Head of caudate nucleus (tissue), 42 donors: ENCODE results near the gene TAF1C.
A peak's percentile ranks its signal among the peaks of the same experiment; 100 is the strongest.
"Not testable (repeated sequence)": the region's sequence is repeated elsewhere in the genome, so short reads cannot be mapped to it uniquely, and the experiment has no call there.

Source experiments
- DNase-seq, 42 donors: peaks; one replicate each; pipeline versions ENCODE4 v3.0.0 to v3.0.0-alpha.2; 2020 to 2021; ENCODE audit warnings: mixed read lengths in 7 of 42
- intact Hi-C: fragments of 100-400 bp; cut with DNase I; formaldehyde crosslinking; loops from one replicate; pipeline ENCODE4 v1.15.0; 2022

Gene TAF1C

DNA sequence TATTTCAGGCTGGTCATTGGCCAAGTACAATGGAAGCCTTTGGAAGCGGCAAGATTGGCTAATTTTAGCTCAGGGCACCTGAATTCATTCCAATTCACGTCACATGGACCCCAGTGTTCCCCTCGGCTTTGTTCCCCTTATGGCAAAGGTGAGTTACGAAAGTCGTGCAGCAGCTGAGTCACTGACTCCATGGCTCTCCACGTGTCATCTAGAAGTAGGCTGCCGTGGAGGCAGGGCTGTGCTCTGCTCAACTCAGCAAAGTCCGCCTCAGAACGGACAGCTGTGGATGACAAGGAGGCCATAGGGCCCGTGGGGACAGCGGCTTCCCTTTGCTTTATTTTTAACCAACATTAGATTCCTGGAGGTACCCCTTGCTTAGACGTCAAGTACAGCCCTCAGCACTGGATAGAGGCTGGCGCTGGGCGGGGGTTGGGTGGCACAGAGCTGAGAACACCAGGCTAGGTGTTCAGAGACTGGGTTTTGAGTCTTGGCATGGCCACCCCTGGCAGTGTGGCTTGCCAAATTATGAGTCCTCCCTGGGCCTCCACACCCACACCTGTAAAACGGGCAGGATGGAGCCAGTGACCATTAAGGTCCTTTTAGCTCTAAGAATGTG lies 27.7 kb upstream of the TAF1C start:
- DNase-seq: peak in 5 of 42 donors; percentile 13 to 37 (median 30)
- intact Hi-C loops: no loop called here

GRCh38 chr16:84212631-84213030 lies 25.8 kb upstream of the TAF1C start:
- DNase-seq: peak in 11 of 42 donors; percentile 5 to 56 (median 23)
- intact Hi-C loops: no loop called here

GRCh38 chr16:84212154-84212553 lies 25.3 kb upstream of the TAF1C start:
- DNase-seq: no peak
- intact Hi-C loops: no loop called here

- DNase-seq: no peak
- intact Hi-C loops: no loop called here
These were observed 23.1 kb upstream of the TAF1C start for GRCh38 chr16:84209989-84210388.

- intact Hi-C loops: no loop called here
- no peak for DNase-seq
These were observed 21.0 kb upstream of the TAF1C start for GRCh38 chr16:84207879-84208278.

DNA sequence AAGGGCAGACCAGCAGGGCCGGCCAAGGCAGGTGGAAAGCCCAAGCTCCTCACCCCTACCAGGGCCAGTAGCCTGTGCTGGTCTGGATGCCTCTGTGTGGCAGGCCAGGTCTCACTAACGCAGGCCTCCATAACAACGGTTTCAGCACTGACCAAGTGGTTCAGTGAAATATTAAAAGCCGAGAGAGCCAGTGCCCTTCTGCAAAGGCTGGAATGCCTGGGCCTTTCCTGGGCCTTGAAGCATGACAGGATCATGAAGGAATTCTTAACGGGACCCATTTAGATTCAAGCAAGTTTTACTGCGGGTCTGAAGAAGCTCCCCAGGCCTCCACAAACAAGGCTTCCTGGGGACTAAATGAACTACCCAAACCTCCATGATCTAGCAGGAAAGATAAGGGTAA lies 20.4 kb upstream of the TAF1C start:
- no peak for DNase-seq
- intact Hi-C loops: no loop called here

GRCh38 chr16:84205976-84206691 lies 19.3 kb upstream of the TAF1C start:
- intact Hi-C loops: no loop called here
- DNase-seq: no peak

DNA sequence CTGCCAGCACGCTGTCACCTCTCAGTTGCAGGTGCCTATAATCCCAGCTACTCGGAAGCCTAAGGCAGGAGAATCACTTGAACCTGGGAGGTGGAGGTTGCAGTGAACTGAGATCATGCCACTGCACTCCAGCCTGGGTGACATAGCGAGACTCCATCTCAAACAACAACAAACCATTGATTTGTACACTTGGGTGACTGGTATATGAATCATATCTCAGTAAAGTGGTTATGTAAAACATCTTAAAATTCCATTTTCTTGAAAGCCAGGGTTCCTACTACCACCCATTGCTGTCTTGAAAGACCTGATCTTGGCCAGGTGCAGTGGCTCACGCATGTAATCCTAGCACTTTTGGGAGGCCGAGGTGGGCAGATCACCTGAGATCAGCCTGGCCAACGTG lies 18.3 kb upstream of the TAF1C start:
- DNase-seq, intact Hi-C loops: not testable (repeated sequence)

DNA sequence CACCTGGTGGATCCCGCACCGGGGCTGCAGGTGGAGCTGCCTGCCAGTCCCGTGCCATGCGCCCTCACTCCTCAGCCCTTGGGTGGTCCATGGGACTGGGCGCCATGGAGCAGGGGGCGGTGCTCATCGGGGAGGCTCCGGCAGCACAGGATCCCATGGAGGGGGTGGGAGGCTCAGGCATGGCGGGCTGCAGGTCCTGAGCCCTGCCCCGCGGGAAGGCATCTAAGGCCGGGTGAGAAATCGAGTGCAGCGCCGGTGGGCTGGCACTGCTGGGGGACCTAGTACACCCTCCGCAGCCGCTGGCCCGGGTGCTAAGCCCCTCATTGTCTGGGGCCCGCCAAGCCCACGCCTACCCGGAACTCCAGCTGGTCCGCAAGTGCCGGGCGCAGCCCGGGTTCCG lies 17.7 kb upstream of the TAF1C start:
- intact Hi-C loops: not testable (repeated sequence)

GRCh38 chr16:84199861-84200260 lies 13.0 kb upstream of the TAF1C start:
- peak in 33 of 42 donors; percentile 21 to 87 (median 58) for DNase-seq
- intact Hi-C loops: no loop called here

More for the DNA sequence above, 17.7 kb upstream of the TAF1C start:
- not testable (repeated sequence) for DNase-seq

DNA sequence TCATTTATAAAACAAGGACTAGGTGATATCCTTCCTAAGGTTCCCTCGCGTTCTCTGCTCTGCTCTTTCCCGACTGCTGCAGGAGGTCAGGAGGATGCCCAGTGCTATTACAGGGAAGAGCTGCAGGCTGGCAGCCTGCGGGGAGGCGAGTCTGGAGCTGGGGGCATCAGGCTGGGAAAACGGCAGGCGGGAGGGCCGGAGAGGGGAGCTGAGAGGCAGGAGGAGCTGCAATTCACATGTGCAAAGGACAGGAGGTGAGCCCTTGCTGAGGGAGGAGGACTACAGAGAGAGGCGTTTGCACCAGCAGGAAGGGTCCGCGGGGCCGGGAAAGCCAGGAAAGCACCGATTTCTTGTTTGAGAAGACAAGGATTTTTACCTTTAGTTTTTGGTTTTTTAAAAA lies 12.2 kb upstream of the TAF1C start:
- DNase-seq: no peak
- intact Hi-C loops: no loop called here

DNA sequence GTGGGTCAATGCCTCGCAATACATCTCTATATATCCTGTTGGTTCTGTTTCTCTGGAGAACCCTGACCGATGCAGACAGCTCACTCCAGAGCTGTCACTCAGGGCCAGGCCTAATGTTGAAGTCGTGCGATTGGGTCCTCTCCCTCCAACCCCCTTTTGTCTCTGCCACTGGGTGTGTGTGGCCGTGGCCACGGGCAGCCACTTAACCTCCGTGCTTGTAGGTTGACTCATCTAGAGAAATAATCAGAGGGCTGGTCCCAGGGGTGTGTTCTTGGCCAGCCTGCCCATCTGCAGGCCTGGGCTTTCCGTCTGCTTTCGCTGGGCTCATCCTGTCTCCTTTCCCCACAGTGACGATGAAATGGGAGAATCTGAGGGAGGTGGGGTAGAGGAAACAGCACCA lies 11.5 kb upstream of the TAF1C start:
- intact Hi-C loops: no loop called here
- DNase-seq: no peak

DNA sequence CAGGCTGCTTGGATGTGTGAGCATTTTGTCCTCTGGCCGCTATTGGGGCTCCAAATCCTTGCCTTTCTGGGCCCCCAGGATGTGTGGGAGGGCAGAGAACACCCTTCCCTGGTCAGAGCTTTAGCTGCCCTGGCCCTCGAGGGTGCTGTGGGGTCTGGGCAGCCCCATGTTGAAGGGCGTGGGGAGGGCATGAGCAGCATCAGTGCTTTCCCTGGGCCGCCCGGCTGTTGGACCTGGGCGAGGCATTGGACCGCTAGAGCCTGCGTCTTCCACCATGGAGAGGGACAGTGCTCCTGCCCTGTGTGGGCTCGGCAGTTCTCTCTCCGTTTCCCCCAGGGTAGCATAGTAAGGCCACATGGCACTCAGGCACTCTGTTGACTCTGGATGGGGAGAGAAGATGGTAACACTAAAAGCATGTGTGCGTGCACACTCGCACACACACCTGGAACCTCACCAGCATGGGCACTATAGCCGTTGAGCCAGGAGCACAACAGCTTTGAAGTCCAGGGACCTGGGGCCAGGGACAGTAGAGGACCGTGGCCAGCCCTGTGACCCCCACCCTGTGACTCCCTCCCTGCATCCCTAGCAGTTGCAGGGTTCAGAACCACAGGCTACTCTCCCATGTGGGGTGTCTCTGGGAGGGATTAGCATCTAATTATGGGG lies 10.7 kb upstream of the TAF1C start:
- DNase-seq: no peak
- intact Hi-C loops: no loop called here

- no peak for DNase-seq
These were observed 10.0 kb upstream of the TAF1C start for GRCh38 chr16:84196727-84197394.

DNA sequence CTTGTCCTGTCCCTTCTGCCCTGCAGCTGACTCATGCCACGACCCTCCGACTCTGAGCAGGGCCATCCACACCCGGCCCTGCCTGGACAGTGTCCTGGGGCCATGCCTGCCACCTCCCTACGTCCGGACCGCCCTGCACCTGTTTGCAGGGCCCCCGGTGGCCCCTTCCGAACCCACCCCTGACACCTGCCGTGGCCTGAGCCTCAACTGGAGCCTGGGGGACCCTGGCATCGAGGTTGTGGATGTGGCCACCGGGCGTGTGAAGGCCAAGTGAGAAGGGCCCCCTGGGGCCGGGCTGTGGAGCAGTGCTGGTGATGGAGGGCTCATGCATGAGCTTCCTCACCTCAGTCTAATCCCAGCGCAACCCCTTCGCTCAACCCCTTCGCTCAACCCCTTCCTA lies 9.2 kb upstream of the TAF1C start:
- intact Hi-C loops: no loop called here
- no peak for DNase-seq

More at GRCh38 chr16:84196727-84197394, 10.0 kb upstream of the TAF1C start:
- intact Hi-C loops: no loop called here

- no peak for DNase-seq
- intact Hi-C loops: no loop called here
These were observed 8.6 kb upstream of the TAF1C start for GRCh38 chr16:84195201-84196093.

- intact Hi-C loops: no loop called here
- peak in 2 of 42 donors; percentile 41 to 47 for DNase-seq
These were observed 7.8 kb upstream of the TAF1C start for GRCh38 chr16:84194470-84195200.

DNA sequence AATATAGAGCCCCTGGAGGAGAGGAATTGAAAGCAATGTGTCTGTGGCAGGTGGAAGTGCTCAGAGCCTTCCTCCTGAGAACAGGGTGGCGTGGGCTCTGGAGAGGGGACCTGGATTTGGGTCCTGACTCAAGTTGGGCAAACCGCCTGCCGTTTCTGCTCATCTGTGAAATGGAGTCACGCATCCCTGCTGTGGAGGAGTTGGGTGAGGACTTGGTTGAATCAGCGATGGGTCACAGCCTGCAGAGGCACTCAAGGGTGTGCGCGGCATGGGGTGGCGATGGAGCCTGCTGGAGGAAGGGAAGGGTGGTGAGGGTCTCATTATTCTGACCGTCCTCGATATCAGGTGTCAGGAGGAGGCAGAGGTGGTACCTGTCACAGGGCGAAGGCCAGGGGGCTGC lies 7.2 kb upstream of the TAF1C start:
- intact Hi-C loops: no loop called here
- peak in 1 of 42 donors; percentile 43 for DNase-seq
